GM12878 (cell line): ENCODE measurements around the gene BRD3. TPM values are rescaled to one million over a fixed set of nuclear protein-coding genes. Genes with fewer than 3 reads are reported as not detected.

ENCODE experiments used
- BMI1 ChIP-seq: fragments of 450-650 bp; IDR thresholded peaks from 2 replicates; pipeline ENCODE4 v1.6.1; 2016; ENCODE audit warnings: mild to moderate bottlenecking, moderate library complexity, borderline replicate concordance
- NKRF ChIP-seq: fragments of 450-650 bp; conservative IDR thresholded peaks from 2 replicates; pipeline ENCODE4 v1.6.1; 2017; ENCODE audit warnings: mild to moderate bottlenecking, moderate library complexity
- NR2F1 ChIP-seq: fragments of 450-650 bp; conservative IDR thresholded peaks from 2 replicates; pipeline ENCODE4 v1.6.1; 2017; ENCODE audit warnings: mild to moderate bottlenecking
- NRF1 ChIP-seq: conservative IDR thresholded peaks from 2 replicates; pipeline ENCODE4 v1.6.1; 2011; ENCODE audit warnings: mild to moderate bottlenecking, low read depth, low read length, improper control_type of control experiment
- RB1 ChIP-seq: fragments of 450-650 bp; formaldehyde crosslinking; IDR thresholded peaks from 2 replicates; pipeline ENCODE4 v1.6.1; 2017; ENCODE audit warnings: mild to moderate bottlenecking, borderline replicate concordance
- SIX5 ChIP-seq: IDR thresholded peaks from 2 replicates; pipeline ENCODE4 v1.6.1; 2011; ENCODE audit warnings: mild to moderate bottlenecking, low read depth, low read length, moderate library complexity; ENCODE audit not compliant: severe bottlenecking
- SUPT20H ChIP-seq: IDR thresholded peaks from 2 replicates; pipeline ENCODE4 v1.6.1; 2011; ENCODE audit warnings: low read depth, mild to moderate bottlenecking, low read length, moderate library complexity, borderline replicate concordance; ENCODE audit not compliant: control insufficient read depth
- TCF12 ChIP-seq: IDR thresholded peaks from 2 replicates; pipeline ENCODE4 v1.6.1; 2011; ENCODE audit warnings: low read depth, mild to moderate bottlenecking, low read length
- TCF7 ChIP-seq: IDR thresholded peaks from 2 replicates; pipeline ENCODE4 v1.6.1; 2014; ENCODE audit warnings: antibody characterized with exemption, borderline replicate concordance
- ZBTB40 ChIP-seq: fragments of 450-650 bp; IDR thresholded peaks from 2 replicates; pipeline ENCODE4 v1.6.1; 2016; ENCODE audit warnings: mild to moderate bottlenecking, moderate library complexity, borderline replicate concordance
- ZNF207 ChIP-seq: fragments of 450-650 bp; IDR thresholded peaks from 2 replicates; pipeline ENCODE4 v1.6.1; 2014; ENCODE audit warnings: antibody characterized with exemption, mild to moderate bottlenecking, borderline replicate concordance
- ZNF384 ChIP-seq: IDR thresholded peaks from 2 replicates; pipeline ENCODE4 v1.6.1; 2012; ENCODE audit warnings: low read depth, mild to moderate bottlenecking, low read length, improper control_type of control experiment, borderline replicate concordance
- ZNF687 ChIP-seq: fragments of 450-650 bp; IDR thresholded peaks from 2 replicates; pipeline ENCODE4 v1.6.1; 2017; ENCODE audit warnings: mild to moderate bottlenecking, moderate library complexity
- polyA plus RNA-seq, 11 experiments: library from polyadenylated mRNA; depleted of rRNA in 4 of 11; unstranded in 6 of 11; stranded (reverse) in 5 of 11; fragments of >200 nt; fragmentation: Nextera tagmentation in 4 of 11; fragmentation: Illumina TruSeq in 1 of 11; extraction: Ambion mirVana in 4 of 11; extraction: Trizol in 1 of 11; gene quantifications; 1 replicate in 1 of 11; 2 replicates in 10 of 11; pipeline versions ENCODE4 v1.2.1 to v1.2.3, GENCODE V29; 2011 to 2016; ENCODE audit warnings: inconsistent platforms in 2 of 11, missing spikeins in 2 of 11, low read depth in 1 of 11
- total RNA-seq, 4 experiments: library from RNA; depleted of rRNA in 3 of 4; stranded (reverse); fragments of >200 nt in 3 of 4; fragmentation: Illumina TruSeq in 1 of 4; extraction: Trizol in 1 of 4; gene quantifications; 2 replicates each; pipeline versions ENCODE4 v1.2.1 to v1.2.3, GENCODE V29; 2013 to 2021

BRD3 gene
- total and polyA plus RNA-seq, 10 of the 15 experiments (the other 5 are each of a cell fraction or from before 2014, with no cell fraction given), result 0.53 to 20.8 (median 4.8) TPM

- no peak for TF ChIP-seq NRF1
- no peak for TF ChIP-seq TCF7
- TF ChIP-seq ZBTB40, result no peak
- TF ChIP-seq NKRF, result no peak
- TF ChIP-seq SUPT20H, result no peak
- no peak for TF ChIP-seq ZNF687
- TF ChIP-seq ZNF384, result no peak
- TF ChIP-seq RB1, result no peak
- no peak for TF ChIP-seq ZNF207
- TF ChIP-seq NR2F1, result no peak
- no peak for TF ChIP-seq TCF12
- TF ChIP-seq SIX5, result no peak
- no peak for TF ChIP-seq BMI1
These were observed 85.7 kb downstream of the BRD3 start (continued) for GRCh38 chr9:133981958-133982681.
